Measurements from ENCODE around the gene RNF121. TPM values are rescaled to one million over a fixed set of nuclear protein-coding genes. Genes with fewer than 3 reads are reported as not detected.

Gene RNF121
- total RNA-seq, 4 donors from 2014 or later, result 13.7 to 25.9 (median 18.6) TPM

DNA sequence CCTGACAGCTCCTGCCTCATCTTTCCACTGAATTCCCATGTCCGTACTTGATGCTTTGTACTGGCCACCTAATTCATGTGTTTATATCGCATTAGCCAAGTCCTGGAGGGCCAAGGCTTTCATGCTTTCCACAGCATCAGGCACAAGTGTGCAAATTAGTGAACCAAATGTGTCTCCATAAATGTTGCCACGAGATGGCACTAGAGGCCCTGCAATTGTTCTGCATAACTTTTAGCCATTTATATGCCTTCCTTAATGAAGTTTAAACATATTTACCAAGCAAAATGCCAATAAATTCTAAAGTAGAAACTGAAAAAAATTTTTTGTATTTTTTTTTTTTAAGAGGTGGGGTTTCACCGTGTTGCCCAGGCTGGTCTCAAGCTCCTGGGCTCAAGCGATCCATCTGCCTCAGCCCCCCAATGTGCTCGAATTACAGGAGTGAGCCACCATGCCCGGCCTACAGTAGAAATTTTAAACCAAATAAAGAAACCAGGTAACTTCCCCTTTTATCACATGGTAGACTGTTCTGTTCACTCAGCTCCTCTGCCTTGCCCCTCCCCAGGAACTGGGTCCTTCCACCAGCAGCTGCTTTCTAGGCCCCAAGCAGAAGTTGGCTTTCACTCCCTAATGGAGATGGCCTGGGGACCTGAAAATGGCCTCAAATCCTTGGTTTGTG lies 49.0 kb downstream of the RNF121 start:
- Histone ChIP-seq H3K9me3 (no peaks in the 10 kb centered on the region), H3K27me3 (no peaks in the 10 kb centered on the region), H3K36me3 (peaks cover 0 to 23% (median 8%) of the 10 kb centered on the region in 4 donors), H3K4me1 (peaks cover 0 to 25% (median 13%) of the 10 kb centered on the region in 4 donors), H3K4me3 (no peak overlapping the region), H3K27ac (replicated peaks in 1 of 4) (no peak overlapping the region)
- intact Hi-C loops (cut with DNase I), result no loop called here
- WGBS, result 46% methylated on average over 7 of the region's 7 CpGs
- TF ChIP-seq, protein P1, sequence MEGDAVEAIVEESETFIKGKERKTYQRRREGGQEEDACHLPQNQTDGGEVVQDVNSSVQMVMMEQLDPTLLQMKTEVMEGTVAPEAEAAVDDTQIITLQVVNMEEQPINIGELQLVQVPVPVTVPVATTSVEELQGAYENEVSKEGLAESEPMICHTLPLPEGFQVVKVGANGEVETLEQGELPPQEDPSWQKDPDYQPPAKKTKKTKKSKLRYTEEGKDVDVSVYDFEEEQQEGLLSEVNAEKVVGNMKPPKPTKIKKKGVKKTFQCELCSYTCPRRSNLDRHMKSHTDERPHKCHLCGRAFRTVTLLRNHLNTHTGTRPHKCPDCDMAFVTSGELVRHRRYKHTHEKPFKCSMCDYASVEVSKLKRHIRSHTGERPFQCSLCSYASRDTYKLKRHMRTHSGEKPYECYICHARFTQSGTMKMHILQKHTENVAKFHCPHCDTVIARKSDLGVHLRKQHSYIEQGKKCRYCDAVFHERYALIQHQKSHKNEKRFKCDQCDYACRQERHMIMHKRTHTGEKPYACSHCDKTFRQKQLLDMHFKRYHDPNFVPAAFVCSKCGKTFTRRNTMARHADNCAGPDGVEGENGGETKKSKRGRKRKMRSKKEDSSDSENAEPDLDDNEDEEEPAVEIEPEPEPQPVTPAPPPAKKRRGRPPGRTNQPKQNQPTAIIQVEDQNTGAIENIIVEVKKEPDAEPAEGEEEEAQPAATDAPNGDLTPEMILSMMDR (IDR thresholded peaks at IDR 0.05), result peak; percentile 64 to 81 (median 72)
- TF ChIP-seq POLR2AphosphoS5 (IDR thresholded peaks at IDR 0.05), result no peak
- no peak for DNase-seq (ENCODE audit: extremely low spot score)

GRCh38 chr11:71979094-71979493 lies 50.2 kb downstream of the RNF121 start:
- no peak overlapping the region for H3K27ac ChIP-seq (replicated peaks in 1 of 4)
- peaks cover 0 to 27% (median 14%) of the 10 kb centered on the region in 4 donors for H3K36me3 ChIP-seq
- TF ChIP-seq, protein P1 (IDR thresholded peaks at IDR 0.05), result no peak
- TF ChIP-seq POLR2AphosphoS5 (IDR thresholded peaks at IDR 0.05) (no peak), EP300 (IDR thresholded peaks at IDR 0.05) (no peak), POLR2A (IDR thresholded peaks at IDR 0.05; ENCODE audit: low read depth) (no peak)
- DNase-seq (ENCODE audit: extremely low spot score), result no peak
- intact Hi-C loops (cut with DNase I), result no loop called here
- no peaks in the 10 kb centered on the region for H3K9me3 ChIP-seq
- peaks cover 0 to 26% (median 13%) of the 10 kb centered on the region in 4 donors for H3K4me1 ChIP-seq
- 94% methylated on average over 4 of the region's 4 CpGs for WGBS
- no peaks in the 10 kb centered on the region for H3K27me3 ChIP-seq
- no peak overlapping the region for H3K4me3 ChIP-seq

DNA sequence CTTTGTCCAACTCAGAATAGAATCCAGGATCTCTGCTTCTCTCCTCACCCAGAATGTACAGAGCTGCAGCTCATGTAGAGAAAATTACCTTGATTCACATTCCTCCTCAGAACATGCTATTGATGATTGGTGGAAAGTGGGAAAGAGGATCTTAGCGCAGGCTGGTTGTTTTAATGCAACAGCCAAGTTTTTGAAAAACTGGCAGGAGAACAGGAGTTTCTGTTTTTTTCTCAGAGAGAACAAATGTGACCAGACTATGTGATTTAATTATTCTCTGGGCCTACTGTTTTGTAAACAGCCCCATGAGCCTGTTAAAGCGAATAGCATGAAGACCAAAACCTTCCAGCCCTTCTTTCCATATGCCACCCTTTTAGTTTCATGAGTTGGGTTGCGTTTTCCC lies 50.8 kb downstream of the RNF121 start:
- no peak for TF ChIP-seq EP300 (IDR thresholded peaks at IDR 0.05)
- TF ChIP-seq POLR2A (IDR thresholded peaks at IDR 0.05; ENCODE audit: low read depth), result no peak
- TF ChIP-seq, protein P1 (IDR thresholded peaks at IDR 0.05), result no peak
- no peak for TF ChIP-seq POLR2AphosphoS5 (IDR thresholded peaks at IDR 0.05)
- Histone ChIP-seq H3K36me3 (peaks cover 0 to 28% (median 15%) of the 10 kb centered on the region in 4 donors), H3K4me1 (peaks cover 0 to 26% (median 13%) of the 10 kb centered on the region in 4 donors), H3K9me3 (no peaks in the 10 kb centered on the region), H3K27ac (replicated peaks in 1 of 4) (no peak overlapping the region), H3K27me3 (no peaks in the 10 kb centered on the region), H3K4me3 (no peak overlapping the region)
- 62% methylated on average over 3 of the region's 3 CpGs for WGBS
- intact Hi-C loops (cut with DNase I), result no loop called here
- DNase-seq (ENCODE audit: extremely low spot score), result no peak

DNA sequence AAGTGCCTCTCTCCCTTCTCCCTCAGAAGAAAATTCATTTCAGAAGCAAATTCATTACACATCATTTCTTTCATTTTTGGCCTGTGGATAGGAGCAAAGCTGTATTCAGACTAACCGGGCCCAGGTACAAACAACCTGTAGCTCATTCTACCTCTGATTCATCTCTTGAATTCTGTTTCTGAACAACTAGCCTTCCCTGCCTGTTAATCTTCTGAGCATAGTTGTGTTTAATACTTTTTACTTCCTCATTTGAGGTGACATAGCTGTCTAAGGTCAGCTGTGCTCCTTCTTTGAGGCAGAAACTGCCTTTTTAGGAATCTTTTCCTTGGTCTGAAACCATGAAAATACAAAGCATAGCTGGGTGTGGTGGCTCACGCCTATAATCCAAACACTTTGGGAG lies 57.3 kb downstream of the RNF121 start:
- no peak for TF ChIP-seq POLR2A (IDR thresholded peaks at IDR 0.05; ENCODE audit: low read depth)
- TF ChIP-seq, protein P1 (IDR thresholded peaks at IDR 0.05), result no peak
- no peak for TF ChIP-seq POLR2AphosphoS5 (IDR thresholded peaks at IDR 0.05)
- no peak for TF ChIP-seq EP300 (IDR thresholded peaks at IDR 0.05)
- Histone ChIP-seq H3K9me3 (no peaks in the 10 kb centered on the region), H3K27ac (replicated peaks in 1 of 4) (peak overlapping the region in 1 of 4 donors; percentile 78), H3K4me1 (peaks cover 10 to 32% (median 29%) of the 10 kb centered on the region in 4 donors), H3K36me3 (peaks cover 4 to 34% (median 15%) of the 10 kb centered on the region in 4 donors), H3K27me3 (no peaks in the 10 kb centered on the region), H3K4me3 (no peak overlapping the region)
- intact Hi-C loops (cut with DNase I), result no loop called here
- WGBS, result 83% methylated on average over 2 of the region's 2 CpGs
- no peak for DNase-seq (ENCODE audit: extremely low spot score)

Measured in esophagus muscularis mucosa (tissue), 4 donors.